GM10847 (cell line): ENCODE data around the gene PIAS2.

ENCODE experiments used
- POLR2A ChIP-seq: IDR thresholded peaks from 2 replicates; pipeline ENCODE4 v1.6.1; 2011; ENCODE audit not compliant: insufficient read length; ENCODE audit errors: extremely low read depth

Gene PIAS2

GRCh38 chr18:46794607-46795006 is 122.7 kb downstream of the PIAS2 start:
- no peak for TF ChIP-seq POLR2A

- TF ChIP-seq POLR2A = no peak
Measured at GRCh38 chr18:46793565-46793964, 123.7 kb downstream of the PIAS2 start.

GRCh38 chr18:46789088-46789487 is 128.2 kb downstream of the PIAS2 start:
- TF ChIP-seq POLR2A = no peak

- no peak for TF ChIP-seq POLR2A
Measured at GRCh38 chr18:46787674-46788073, 129.6 kb downstream of the PIAS2 start.

- TF ChIP-seq POLR2A = no peak
Measured at GRCh38 chr18:46772357-46772756, 144.9 kb downstream of the PIAS2 start.

- TF ChIP-seq POLR2A = no peak
Measured at GRCh38 chr18:46771141-46771540, 146.2 kb downstream of the PIAS2 start.

GRCh38 chr18:46770708-46771107 is 146.6 kb downstream of the PIAS2 start:
- TF ChIP-seq POLR2A = no peak

- no peak for TF ChIP-seq POLR2A
Measured at GRCh38 chr18:46768166-46768921, 149.0 kb downstream of the PIAS2 start.

GRCh38 chr18:46767217-46767616 is 150.1 kb downstream of the PIAS2 start:
- TF ChIP-seq POLR2A = no peak

- no peak for TF ChIP-seq POLR2A
Measured at GRCh38 chr18:46764586-46764985, 152.7 kb downstream of the PIAS2 start.

GRCh38 chr18:46761059-46761769 is 156.1 kb downstream of the PIAS2 start:
- TF ChIP-seq POLR2A = no peak

- no peak for TF ChIP-seq POLR2A
Measured at GRCh38 chr18:46759890-46760289, 157.4 kb downstream of the PIAS2 start.

- TF ChIP-seq POLR2A = peak; percentile 22
Measured at GRCh38 chr18:46756559-46757201, 160.6 kb downstream of the PIAS2 start, which contains the start of gene ST8SIA5. Gene ST8SIA5 (minus strand): TSS chr18:46757053. CDS start chr18:46756508, 545 bp downstream.

- no peak for TF ChIP-seq POLR2A
Measured at GRCh38 chr18:46756025-46756558, 161.2 kb downstream of the PIAS2 start.

- no peak for TF ChIP-seq POLR2A
Measured at GRCh38 chr18:46755315-46756024, 161.8 kb downstream of the PIAS2 start.
